Measurements from ENCODE around the gene CNTN2.

Gene CNTN2

GRCh38 chr1:205062319-205062718 lies 19.3 kb downstream of the CNTN2 start:
- TF ChIP-seq CTCF (conservative IDR thresholded peaks at IDR 0.05) = no peak

DNA sequence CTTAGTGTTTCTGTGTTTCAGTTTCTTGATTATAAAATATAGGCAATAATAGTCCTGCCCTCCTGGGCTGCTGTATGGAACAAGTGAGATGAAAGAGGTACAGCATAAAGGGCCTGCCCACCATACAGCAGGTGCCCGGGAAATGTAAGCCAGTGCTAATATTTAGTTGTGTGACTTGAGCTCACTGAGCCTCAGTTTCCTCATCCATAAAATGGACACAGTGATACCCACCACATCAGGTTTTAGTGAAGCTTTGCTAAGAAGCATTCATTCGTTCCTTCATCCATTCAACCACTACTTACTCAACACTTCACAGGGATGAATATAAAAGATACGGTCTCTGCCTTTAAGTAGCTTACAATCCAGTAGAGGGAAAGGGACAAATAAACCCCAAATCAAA lies 19.9 kb downstream of the CNTN2 start:
- TF ChIP-seq CTCF (conservative IDR thresholded peaks at IDR 0.05) = no peak
- H3K27ac ChIP-seq = no peak overlapping the region

More at GRCh38 chr1:205062319-205062718, 19.3 kb downstream of the CNTN2 start:
- H3K27ac ChIP-seq = no peak overlapping the region; the same call in 1 of the 2 replicates

DNA sequence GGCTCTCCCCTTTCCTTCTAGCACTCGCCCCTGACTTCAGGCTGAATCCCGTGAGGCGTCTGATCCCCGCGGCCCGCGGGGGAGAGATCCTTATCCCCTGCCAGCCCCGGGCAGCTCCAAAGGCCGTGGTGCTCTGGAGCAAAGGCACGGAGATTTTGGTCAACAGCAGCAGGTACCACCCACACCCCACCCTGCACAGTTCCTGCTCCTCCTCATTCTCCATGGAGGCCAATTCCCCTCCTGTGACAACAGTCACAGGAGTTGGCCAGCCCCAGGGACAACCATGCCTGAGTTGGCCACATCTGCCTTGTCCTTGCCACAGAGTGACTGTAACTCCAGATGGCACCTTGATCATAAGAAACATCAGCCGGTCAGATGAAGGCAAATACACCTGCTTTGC lies 21.3 kb downstream of the CNTN2 start:
- no peak overlapping the region for H3K27ac ChIP-seq
- no peak for TF ChIP-seq CTCF (conservative IDR thresholded peaks at IDR 0.05)

DNA sequence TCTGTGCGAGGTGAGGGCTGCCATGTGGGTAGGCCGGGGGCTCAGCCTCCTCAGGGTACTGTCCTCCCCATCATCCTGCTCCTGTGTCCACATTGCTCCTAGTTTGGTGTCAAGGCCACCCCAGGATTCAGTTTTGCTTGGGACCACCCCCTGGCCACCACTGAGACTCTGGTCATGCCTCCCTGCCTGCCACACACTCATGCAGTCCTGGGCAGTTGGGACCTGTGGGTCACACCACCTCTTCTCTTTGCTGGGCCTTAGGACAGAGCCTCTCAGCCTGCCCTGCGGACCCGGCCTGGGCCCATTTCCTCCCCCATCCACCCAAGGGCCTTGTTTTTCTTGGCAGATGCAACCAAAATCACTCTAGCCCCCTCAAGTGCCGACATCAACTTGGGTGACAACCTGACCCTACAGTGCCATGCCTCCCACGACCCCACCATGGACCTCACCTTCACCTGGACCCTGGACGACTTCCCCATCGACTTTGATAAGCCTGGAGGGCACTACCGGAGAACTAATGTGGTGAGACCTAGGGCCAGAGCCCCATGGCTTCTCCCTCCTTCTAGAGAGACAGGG lies 21.8 kb downstream of the CNTN2 start:
- no peak overlapping the region for H3K27ac ChIP-seq
- TF ChIP-seq CTCF (conservative IDR thresholded peaks at IDR 0.05) = no peak

- TF ChIP-seq CTCF (conservative IDR thresholded peaks at IDR 0.05) = no peak
- no peak overlapping the region for H3K27ac ChIP-seq
Observed at GRCh38 chr1:205065666-205066065, 22.7 kb downstream of the CNTN2 start.

DNA sequence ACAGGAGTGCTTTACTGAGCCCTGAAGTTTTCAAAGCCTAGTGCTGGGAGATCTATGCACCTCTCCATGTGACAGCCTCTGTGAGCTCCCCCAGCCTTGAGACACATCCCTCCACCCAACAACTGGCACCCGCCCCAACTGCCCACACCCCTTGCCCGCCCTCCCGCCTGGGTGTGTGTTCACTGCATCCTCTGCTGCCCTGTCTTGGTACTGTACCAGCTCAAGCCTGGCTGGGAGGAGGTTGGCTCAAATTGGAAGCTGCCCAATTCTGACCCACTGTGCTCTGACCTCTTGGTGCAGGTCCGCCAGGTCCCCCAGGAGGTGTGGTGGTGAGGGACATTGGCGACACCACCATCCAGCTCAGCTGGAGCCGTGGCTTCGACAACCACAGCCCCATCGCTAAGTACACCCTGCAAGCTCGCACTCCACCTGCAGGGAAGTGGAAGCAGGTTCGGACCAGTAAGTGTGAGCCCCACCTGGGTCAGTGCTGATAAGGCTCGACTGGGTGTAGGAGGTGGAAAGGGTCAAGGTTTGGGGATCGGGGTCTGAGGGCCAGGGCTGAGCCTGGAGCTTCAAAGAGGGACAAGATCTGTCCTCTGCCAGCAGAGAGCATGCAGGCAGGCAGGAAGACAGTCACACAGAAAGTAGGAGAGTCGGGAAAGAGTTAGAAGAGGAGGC lies 23.3 kb downstream of the CNTN2 start:
- H3K27ac ChIP-seq = no peak overlapping the region
- 0 out of 2 replicates have a peak, but pooled peaks have one; percentile 20 for TF ChIP-seq CTCF (conservative IDR thresholded peaks at IDR 0.05)

DNA sequence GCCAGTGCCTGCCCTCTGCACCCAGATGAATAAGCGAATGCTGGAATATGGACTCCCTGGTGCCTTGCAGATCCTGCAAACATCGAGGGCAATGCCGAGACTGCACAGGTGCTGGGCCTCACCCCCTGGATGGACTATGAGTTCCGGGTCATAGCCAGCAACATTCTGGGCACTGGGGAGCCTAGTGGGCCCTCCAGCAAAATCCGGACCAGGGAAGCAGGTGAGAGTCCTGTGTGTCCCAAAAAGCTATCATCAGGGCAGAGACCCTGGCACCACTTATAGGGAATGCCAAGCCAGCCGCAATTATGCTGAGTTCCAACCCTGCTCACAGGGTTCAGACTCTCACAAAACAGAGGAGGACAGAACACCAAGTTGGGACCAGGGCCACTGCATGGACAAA lies 24.0 kb downstream of the CNTN2 start:
- no peak for TF ChIP-seq CTCF (conservative IDR thresholded peaks at IDR 0.05)
- no peak overlapping the region for H3K27ac ChIP-seq

Measured in VCaP (cell line).